GM19463 (cell line): ENCODE results near the gene RANGAP1.
A peak's percentile ranks its signal among the peaks of the same experiment; 100 is the strongest.
"Not testable (repeated sequence)": the region's sequence is repeated elsewhere in the genome, so short reads cannot be mapped to it uniquely, and the experiment has no call there.

ENCODE experiments used
- ATAC-seq: cut with Tn5 transposase; IDR thresholded peaks from one replicate; pipeline ENCODE4 v1.9.1; 2021; ENCODE audit warnings: mild to moderate bottlenecking, moderate library complexity; ENCODE audit not compliant: unreplicated experiment

Gene RANGAP1

GRCh38 chr22:41301085-41302020 lies 15.4 kb upstream of the RANGAP1 start, which contains the start of gene ZC3H7B:
Gene ZC3H7B (plus strand): TSS chr22:41301525. CDS start chr22:41320661, 19,136 bp downstream.
- ATAC-seq, result peak; percentile 91

GRCh38 chr22:41300661-41301060 lies 14.7 kb upstream of the RANGAP1 start:
- no peak for ATAC-seq

- no peak for ATAC-seq
Observed at GRCh38 chr22:41296826-41297667, 11.1 kb upstream of the RANGAP1 start.

DNA sequence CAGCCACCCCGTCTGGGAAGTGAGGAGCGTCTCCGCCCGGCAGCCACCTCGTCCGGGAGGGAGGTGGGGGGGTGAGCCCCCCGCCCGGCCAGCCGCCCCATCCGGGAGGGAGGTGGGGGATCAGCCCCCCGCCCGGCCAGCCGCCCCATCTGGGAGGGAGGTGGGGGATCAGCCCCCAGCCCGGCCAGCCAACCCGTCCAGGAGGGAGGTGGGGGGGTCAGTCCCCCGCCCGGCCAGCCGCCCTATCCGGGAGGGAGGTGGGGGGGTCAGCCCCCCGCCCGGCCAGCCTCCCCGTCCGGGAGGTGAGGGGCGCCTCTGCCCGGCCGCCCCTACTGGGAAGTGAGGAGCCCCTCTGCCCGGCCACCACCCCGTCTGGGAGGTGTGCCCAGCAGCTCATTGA lies 8.8 kb upstream of the RANGAP1 start:
- ATAC-seq, result not testable (repeated sequence)

DNA sequence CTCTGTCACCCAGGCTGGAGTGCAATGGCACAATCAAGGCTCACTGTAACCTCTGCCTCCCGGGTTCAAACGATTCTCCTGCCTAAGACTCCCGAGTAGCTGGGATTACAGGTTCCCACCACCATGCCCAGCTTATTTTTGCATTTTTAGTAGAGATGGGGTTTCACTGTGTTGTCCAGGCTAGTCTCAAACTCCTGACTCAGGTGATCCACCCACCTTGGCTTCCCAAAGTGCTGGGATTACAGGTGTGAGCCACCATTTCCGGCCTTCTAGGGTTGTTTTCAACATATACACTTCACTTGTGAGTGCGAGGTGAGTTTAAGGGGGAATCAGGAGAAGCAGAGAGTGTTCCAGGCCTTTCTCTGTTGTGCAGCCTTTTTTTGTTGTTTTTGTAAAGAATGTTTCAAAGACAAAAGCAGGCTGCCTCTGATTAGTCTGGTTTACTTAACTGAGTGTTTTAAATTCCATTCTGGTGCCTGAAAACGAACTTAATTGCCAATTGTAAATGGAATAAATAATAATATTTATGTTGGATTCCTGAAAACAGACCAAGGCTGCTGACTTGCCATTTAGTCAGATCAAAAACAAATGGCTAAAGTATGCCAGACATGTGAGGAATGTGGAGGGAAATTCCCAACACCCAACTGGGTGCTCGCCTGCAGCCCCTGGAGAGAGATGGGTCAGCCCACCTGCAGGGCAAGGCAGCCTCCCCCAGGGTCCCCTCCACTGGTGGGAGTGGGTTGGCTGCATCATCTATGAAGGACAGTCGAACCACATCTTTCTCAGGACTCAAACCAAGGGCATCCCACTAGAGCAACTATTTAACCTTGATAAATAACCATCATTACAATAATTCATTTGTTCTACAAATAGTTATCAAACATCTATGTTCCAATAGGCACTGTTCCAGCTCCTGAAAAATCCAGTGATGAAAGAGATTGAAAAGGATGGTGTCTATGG lies 4.6 kb upstream of the RANGAP1 start:
- no peak for ATAC-seq

DNA sequence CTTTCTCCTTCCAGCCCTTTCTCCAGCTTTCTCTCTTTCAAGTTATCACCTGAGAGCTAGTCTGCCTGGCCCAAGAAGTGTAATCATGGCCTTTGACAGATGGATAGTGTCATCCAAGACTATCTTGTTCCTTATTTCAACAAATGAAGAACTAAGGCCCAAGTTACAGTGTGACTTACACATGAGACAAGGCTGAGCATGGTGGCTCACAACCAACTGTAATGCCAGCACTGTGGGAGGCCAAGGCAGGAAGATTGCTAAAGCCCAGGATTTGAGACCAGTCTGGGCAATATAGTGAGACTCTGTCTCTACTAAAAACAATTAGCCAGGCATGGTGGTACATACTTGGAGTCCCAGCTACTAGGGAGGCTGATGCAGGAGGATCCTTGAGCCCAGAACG lies 3.7 kb upstream of the RANGAP1 start:
- ATAC-seq, result no peak

GRCh38 chr22:41288245-41288946 lies 2.4 kb upstream of the RANGAP1 start:
- ATAC-seq, result no peak

DNA sequence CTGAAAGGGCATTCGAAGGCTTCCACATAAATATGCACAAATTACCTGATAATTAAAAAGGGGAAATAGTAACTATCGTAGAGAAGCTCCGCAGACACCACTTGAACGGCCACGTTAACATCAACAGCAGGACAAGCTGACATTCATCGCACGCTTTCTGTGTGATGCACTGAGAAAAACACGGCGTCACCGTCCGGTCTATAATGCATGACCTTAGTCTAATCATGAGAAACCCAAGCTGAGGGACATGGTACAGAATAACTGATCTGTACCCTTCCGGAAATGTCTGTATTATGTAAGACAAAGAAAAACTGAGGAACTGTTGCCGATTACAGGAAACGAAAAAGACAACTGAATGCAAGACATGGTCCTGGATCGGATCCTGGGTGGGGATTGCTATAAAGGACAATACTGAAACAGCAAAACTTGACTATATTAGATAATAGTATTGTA lies 678 bp upstream of the RANGAP1 start:
- no peak for ATAC-seq

GRCh38 chr22:41285441-41285819 lies 557 bp downstream of the RANGAP1 start:
- ATAC-seq, result no peak

- no peak for ATAC-seq
Observed at GRCh38 chr22:41284465-41284864, 1.5 kb downstream of the RANGAP1 start.

- ATAC-seq, result no peak
Observed at GRCh38 chr22:41280854-41281253, 5.1 kb downstream of the RANGAP1 start.

DNA sequence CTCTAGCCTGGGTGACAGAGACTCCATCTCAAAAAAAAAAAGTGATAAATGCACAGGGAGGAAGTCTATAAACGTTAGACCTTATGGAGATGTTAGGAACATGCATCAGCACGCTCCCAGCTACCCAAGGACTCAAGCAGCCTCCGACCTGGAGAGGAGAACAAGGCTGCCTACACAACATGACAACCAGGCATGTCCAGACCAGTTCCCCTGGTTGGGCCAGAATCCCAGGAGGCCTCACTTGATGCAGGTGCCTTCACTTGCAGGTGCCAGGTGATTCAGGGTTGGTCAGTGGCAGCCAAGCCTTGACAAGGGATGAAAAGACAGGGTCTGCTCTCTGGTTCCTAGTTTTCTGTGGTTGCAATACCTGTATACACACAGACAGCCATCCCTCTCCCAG lies 5.9 kb downstream of the RANGAP1 start:
- no peak for ATAC-seq

GRCh38 chr22:41274856-41275255 lies 11.1 kb downstream of the RANGAP1 start:
- ATAC-seq, result no peak

DNA sequence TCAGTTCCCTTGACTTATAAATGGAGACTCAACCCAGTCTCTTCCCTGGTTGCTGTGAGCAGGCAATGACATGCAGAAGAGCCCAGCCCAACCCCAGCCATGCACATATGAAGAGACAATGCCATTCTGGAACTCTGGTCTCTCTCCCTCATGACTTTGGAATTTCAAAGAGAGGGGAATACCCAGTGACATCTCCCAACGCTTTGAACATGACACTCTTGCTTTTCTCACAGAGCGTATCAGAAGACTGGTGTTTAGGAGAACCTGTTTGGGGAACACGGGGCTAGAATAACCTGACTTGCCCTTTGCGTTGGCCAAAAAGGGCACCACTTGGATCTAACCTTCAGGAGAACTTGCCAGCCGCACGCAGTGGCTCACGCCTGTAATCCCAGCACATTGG lies 12.9 kb downstream of the RANGAP1 start:
- ATAC-seq, result no peak

GRCh38 chr22:41271787-41272186 lies 14.2 kb downstream of the RANGAP1 start:
- ATAC-seq, result no peak

DNA sequence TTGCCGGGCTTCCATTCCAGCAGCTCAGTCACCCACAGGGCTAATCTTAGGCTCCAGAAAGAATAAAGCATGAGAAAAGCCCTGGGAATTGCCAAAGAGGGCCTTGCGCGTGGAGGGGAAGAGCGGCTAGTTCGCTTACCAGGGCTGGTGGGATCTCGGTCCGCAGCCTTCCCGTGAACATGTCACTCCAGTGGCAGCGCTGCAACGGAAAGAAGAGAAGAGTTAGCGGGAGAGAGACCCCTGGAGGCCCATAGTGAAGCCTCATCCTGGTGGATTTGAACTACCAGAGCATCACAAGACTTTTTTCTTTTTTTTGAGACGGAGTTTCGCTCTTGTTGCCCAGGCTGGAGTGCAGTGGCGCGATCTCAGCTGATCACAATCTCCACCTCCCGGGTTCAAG lies 18.0 kb downstream of the RANGAP1 start:
- ATAC-seq, result no peak

DNA sequence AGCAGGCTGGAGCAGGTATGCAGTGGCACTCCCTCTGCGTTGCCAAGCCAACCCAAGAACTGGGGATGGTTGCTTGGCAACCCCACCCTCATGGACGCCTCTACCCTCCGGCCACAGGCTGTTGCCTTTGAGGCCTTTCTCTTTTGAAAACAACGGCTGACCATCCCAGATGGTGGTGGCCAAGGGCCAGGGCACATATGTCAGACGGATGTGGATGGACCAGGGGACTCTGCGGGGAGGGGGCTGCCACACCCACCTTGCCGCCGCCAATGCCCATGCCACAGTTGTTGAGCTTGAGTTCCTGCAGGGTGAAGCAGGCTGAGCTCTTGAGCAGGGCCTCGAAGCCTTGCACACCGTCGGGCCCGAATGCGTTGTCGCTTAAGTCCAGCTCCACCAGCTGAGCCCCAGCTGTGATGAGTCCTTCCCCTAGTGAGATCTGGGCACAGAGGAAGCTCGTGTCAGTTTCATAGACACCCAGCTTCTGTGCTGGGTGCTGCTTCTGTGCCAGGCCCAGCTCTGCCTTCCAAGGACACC lies 21.5 kb downstream of the RANGAP1 start:
- ATAC-seq, result no peak

GRCh38 chr22:41263704-41264103 lies 22.3 kb downstream of the RANGAP1 start:
- no peak for ATAC-seq

DNA sequence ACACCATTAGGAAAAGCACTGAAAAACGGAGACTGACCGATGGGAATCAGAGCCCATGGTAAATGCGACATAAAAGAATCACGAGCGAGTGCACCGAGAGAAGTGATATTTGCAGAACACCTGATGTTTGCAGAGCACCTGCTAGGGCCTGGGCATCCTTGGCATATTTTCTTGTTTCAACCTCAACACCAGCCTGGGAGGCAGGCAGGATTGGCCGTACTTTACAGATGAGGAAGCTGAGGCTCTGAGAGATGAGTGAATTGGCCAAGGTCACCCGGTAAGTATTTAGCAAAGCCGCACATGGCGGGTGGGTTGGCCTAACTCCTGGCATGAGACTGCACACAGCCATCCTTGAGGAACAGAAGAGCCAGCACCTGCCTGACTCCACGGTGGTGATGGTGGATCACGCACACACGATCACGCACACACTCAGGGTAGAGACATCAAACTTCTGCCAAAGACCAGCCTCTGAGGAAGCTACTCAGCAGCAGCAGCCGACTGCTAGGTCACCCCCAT lies 23.7 kb downstream of the RANGAP1 start:
- no peak for ATAC-seq
